ENCODE results near the gene KCNAB2. TPM values are rescaled to one million over a fixed set of nuclear protein-coding genes. Genes with fewer than 3 reads are reported as not detected.

KCNAB2 gene
- polyA plus RNA-seq, 1 experiment, result 10.3 TPM

DNA sequence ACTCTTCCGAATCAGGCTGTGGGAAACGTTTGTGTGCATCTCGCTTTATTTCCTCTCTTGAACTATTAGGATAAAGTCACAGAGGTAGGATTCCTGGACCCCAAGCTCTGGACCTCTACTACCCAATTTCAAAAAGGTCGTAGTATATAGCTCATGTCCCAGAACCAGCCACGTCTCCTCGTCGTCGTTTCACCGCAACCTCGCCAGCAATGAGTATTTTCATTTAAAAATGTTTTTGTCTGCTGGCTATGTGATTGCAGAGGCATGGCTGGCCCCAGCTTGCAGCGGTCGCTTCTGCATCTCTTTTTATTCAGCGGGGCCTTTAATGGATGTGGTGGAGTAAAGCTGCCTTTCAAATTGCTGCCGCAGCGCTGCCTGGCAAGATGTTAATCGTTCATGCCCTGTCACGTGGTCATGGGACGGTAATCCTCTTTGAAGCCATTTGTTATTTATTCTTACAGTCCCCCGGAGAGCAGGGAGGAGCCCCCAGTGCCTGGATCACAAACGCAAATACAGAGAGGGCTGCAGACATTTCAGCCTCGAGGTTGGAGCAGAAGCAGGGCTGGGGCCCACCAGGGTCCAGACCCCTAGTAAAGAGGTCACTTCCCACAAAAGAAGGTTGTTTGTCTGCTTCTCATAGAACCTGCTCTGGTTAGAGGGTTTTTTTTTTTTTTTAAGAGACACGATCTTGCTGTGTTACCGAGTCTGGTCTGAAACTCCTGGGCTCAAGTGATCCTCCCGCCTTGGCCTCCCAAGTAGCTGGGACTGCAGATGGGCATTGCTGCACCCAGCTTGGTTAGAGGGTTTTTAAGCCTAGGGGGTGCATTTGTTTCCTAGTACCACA lies 41.9 kb upstream of the KCNAB2 start:
- POLR2A ChIA-PET, result no interaction called here
- Histone ChIP-seq H3K36me3 (ENCODE audit: control insufficient read depth, insufficient read depth, low read length) (no peaks in the 10 kb centered on the region), H3K27me3 (ENCODE audit: control insufficient read depth, insufficient read depth, low read length) (no peaks in the 10 kb centered on the region), H3K4me3 (ENCODE audit: low read depth, low read length) (no peak overlapping the region)
- no peak for DNase-seq (ENCODE audit: low read depth)
- CTCF ChIA-PET, result interaction anchor here (1.1 to 1.3 kb wide), 2 partner anchors 10 to 410 kb away, joined by 3 to 5 read pairs; no protein-coding TSS in a partner anchor
- no peak for TF ChIP-seq CTCF (IDR thresholded peaks at IDR 0.05; ENCODE audit: insufficient read depth, low read depth, low read length)

DNA sequence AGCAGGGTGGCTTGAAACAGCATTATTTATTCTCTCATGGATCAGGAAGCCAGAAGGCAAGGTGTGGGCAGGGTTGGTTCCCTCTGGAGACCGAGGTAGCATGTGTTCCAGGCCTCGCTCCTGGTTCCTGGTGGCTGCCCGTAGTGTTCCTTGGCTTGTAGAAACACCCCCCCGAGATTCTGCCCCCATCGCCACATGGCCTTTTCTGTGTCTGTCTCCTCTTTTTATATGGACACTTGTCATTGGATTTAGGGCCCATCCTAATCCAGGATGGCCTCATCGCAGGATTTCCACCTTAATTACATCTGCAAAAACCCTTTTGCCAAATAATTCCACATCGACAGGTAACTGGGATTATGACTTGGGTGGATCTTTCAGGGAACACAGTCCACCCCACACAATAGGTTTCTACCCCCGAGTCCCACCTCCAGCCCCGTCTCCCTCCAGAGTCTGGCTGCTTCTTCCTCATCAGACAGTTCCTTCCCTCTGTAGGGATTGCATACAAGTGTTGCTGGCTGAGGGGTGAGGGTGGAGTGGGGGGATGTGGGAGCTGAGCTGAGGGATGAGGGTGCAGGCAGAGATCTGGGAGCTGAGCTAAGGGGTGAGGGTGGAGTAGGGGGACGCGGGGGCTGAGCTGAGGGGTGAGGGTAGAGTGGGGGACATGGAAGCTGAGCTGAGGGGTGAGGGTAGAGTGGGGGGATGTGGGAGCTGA lies 41.1 kb upstream of the KCNAB2 start:
- TF ChIP-seq CTCF (IDR thresholded peaks at IDR 0.05; ENCODE audit: insufficient read depth, low read depth, low read length), result no peak
- no peaks in the 10 kb centered on the region for H3K27me3 ChIP-seq (ENCODE audit: control insufficient read depth, insufficient read depth, low read length)

DNA sequence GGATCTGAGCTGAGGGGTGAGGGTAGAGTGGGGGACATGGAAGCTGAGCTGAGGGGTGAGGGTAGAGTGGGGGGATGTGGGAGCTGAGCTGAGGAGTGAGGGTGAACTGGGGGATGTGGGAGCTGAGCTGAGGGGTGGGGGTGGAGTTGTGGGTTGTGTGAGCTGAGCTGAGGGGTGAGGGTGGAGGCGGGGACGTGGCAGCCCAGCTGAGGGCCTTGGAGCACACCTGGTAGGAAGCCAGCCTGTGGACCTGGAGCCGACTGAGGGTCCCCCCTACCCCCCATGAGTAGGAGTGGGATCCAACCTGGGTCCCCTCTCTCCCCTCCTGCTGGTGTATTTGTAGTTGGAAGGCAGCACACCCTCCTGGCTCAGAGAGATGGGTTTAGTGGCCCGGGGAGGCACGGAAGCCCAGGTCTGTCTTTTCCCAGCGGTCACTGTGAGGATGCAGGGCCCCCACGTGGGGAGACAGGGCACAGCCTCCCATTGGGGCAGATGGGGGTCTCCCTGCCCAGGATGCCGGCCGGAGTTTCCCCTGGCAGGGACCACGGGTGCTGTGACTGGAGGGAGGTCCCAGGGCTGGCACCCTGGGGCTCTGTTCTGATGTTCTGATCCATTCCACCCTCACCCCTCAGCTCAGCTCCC lies 40.3 kb upstream of the KCNAB2 start:
- Histone ChIP-seq H3K27me3 (ENCODE audit: control insufficient read depth, insufficient read depth, low read length) (no peaks in the 10 kb centered on the region), H3K4me3 (ENCODE audit: low read depth, low read length) (no peak overlapping the region), H3K36me3 (ENCODE audit: control insufficient read depth, insufficient read depth, low read length) (no peaks in the 10 kb centered on the region)
- no peak for DNase-seq (ENCODE audit: low read depth)
- no peak for TF ChIP-seq CTCF (IDR thresholded peaks at IDR 0.05; ENCODE audit: insufficient read depth, low read depth, low read length)
- CTCF ChIA-PET, result no interaction called here
- POLR2A ChIA-PET, result no interaction called here

More for the DNA sequence above, 41.1 kb upstream of the KCNAB2 start:
- CTCF ChIA-PET, result no interaction called here
- POLR2A ChIA-PET, result no interaction called here
- DNase-seq (ENCODE audit: low read depth), result no peak
- Histone ChIP-seq H3K4me3 (ENCODE audit: low read depth, low read length) (no peak overlapping the region), H3K36me3 (ENCODE audit: control insufficient read depth, insufficient read depth, low read length) (no peaks in the 10 kb centered on the region)

DNA sequence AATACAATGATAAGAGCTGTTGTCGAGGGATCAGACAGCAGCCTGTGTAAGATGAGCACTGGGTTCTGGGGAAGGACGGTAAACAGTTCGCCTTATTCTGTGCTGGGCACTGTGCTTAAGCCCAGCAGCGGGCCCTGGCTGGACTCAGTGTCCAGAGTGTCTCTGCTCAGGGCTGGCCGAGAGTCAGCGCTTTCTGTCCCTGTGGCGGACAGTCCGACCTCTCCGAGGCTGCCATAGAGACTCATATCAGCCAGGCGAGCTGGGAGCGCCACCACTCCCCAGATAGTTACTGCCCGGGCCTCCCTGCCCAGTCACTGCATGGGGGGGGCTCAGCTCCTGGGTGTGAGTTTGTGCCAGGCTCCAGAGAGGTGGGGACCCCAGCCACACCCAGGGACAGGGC lies 38.8 kb upstream of the KCNAB2 start:
- CTCF ChIA-PET, result no interaction called here

More for the DNA sequence above, 38.8 kb upstream of the KCNAB2 start:
- no peaks in the 10 kb centered on the region for H3K36me3 ChIP-seq (ENCODE audit: control insufficient read depth, insufficient read depth, low read length)
- POLR2A ChIA-PET, result no interaction called here
- no peak overlapping the region for H3K4me3 ChIP-seq (ENCODE audit: low read depth, low read length)
- DNase-seq (ENCODE audit: low read depth), result no peak
- TF ChIP-seq CTCF (IDR thresholded peaks at IDR 0.05; ENCODE audit: insufficient read depth, low read depth, low read length), result no peak
- H3K27me3 ChIP-seq (ENCODE audit: control insufficient read depth, insufficient read depth, low read length), result no peaks in the 10 kb centered on the region
